GM12878 (cell line): Measurements from ENCODE around the gene ACADM. TPM values are rescaled to one million over a fixed set of nuclear protein-coding genes. Genes with fewer than 3 reads are reported as not detected.

Source experiments
- ATAC-seq: fragments of 200-7000 bp; cut with Tn5 transposase; 3 replicates; pipeline ENCODE4 v1.9.1; 2020; ENCODE audit warnings: mild to moderate bottlenecking, moderate library complexity
- BruUV-seq: library from RNA; stranded (reverse); fragments of 400-500 nt; replicated peaks from 2 replicates; lab custom pipeline; 2021; lab: Mats Ljungman, UMichigan
- CTCF ChIA-PET: fragments of 300-600 bp; sonication (Branson Sonifier 250); formaldehyde crosslinking; extraction: SDS; loops from one replicate; lab custom pipeline; 2021; ENCODE audit warnings: inconsistent platforms; lab: Yijun Ruan, JAX
- POLR2A ChIA-PET: fragments of 350-600 bp; formaldehyde crosslinking; extraction: SDS; loops from one replicate; lab custom pipeline; 2021; ENCODE audit warnings: inconsistent platforms; lab: Charles Lee
- RAD21 ChIA-PET: fragments of 300-600 bp; sonication (Branson Sonifier 250); formaldehyde crosslinking; loops from one replicate; lab custom pipeline; 2023; ENCODE audit warnings: antibody characterized with exemption; ENCODE audit not compliant: unreplicated experiment; lab: Charles Lee
- SMC1A ChIA-PET: fragments of 300-600 bp; sonication (Branson Sonifier 250); formaldehyde crosslinking; loops from one replicate; lab custom pipeline; 2023; ENCODE audit not compliant: unreplicated experiment, uncharacterized antibody; lab: Charles Lee
- DNase-seq: peaks from one replicate; pipeline ENCODE4 v3.0.0-alpha.2; 2011; ENCODE audit warnings: low read depth, low spot score
- FAIRE-seq: peaks from 3 replicates; lab custom pipeline; 2011; peaks lifted over from hg19 to GRCh38; lab: Jason Lieb, UNC
- H2AFZ ChIP-seq: 2 replicates; pipeline ENCODE4 v1.6.0; 2011; ENCODE audit warnings: low read depth, low read length, control low read depth; ENCODE audit not compliant: control insufficient read depth
- H3K27ac ChIP-seq: 2 replicates; pipeline ENCODE4 v1.5.1; 2011; ENCODE audit warnings: control low read depth; ENCODE audit not compliant: control insufficient read depth, insufficient read depth
- H3K27me3 ChIP-seq, 2 experiments: replicated peaks in 1 of 2; 2 replicates each; pipeline versions ENCODE4 v1.6.0 to v1.6.1; 2011; ENCODE audit warnings: low read length in 1 of 2; ENCODE audit not compliant: control insufficient read depth in 2 of 2, insufficient read depth in 2 of 2
- H3K36me3 ChIP-seq, 2 experiments: 2 replicates each; pipeline ENCODE4 v1.5.1; 2011; ENCODE audit warnings: low read length in 1 of 2; ENCODE audit not compliant: control insufficient read depth in 2 of 2, insufficient read depth in 2 of 2
- H3K4me1 ChIP-seq: 2 replicates; pipeline ENCODE4 v1.6.1; 2011; ENCODE audit warnings: mild to moderate bottlenecking, low read length, moderate library complexity, mixed read lengths; ENCODE audit not compliant: control insufficient read depth, insufficient read depth
- H3K4me2 ChIP-seq: 2 replicates; pipeline ENCODE4 v1.6.0; 2011; ENCODE audit warnings: control low read depth; ENCODE audit not compliant: control insufficient read depth, insufficient read depth
- H3K4me3 ChIP-seq: fragments of 200-600 bp; sonication (generic); 2 replicates; pipeline ENCODE4 v1.5.1; 2016
- H3K79me2 ChIP-seq: 2 replicates; pipeline ENCODE4 v1.6.0; 2011; ENCODE audit warnings: low read length; ENCODE audit not compliant: control insufficient read depth, insufficient read depth
- H3K9ac ChIP-seq: 2 replicates; pipeline ENCODE4 v1.8.0; 2011; ENCODE audit warnings: low read length, control low read depth, mixed read lengths; ENCODE audit not compliant: control insufficient read depth, insufficient read depth
- H3K9me3 ChIP-seq: replicated peaks from 3 replicates; pipeline ENCODE4 v1.5.1; 2011; ENCODE audit warnings: mild to moderate bottlenecking, low read length; ENCODE audit not compliant: control insufficient read depth, insufficient read depth
- H4K20me1 ChIP-seq: 2 replicates; pipeline ENCODE4 v1.6.0; 2011; ENCODE audit not compliant: control insufficient read depth, insufficient read depth
- ASH2L ChIP-seq: fragments of 300-600, 200-600 bp; sonication (generic); IDR thresholded peaks from 2 replicates; pipeline ENCODE4 v1.6.1; 2017; ENCODE audit warnings: low read depth, mild to moderate bottlenecking, borderline replicate concordance
- ATF7 ChIP-seq: fragments of 450-650 bp; IDR thresholded peaks from 2 replicates; pipeline ENCODE4 v1.6.1; 2016; ENCODE audit warnings: low read depth, mild to moderate bottlenecking
- BCL3 ChIP-seq: IDR thresholded peaks from 2 replicates; pipeline ENCODE4 v1.6.1; 2011; ENCODE audit warnings: borderline replicate concordance, low read depth, mild to moderate bottlenecking, moderate library complexity, low read length; ENCODE audit not compliant: insufficient read depth, poor library complexity, severe bottlenecking
- CREM ChIP-seq: IDR thresholded peaks from 2 replicates; pipeline ENCODE4 v1.6.1; 2014; ENCODE audit warnings: antibody characterized with exemption, low read depth
- ETV6 ChIP-seq, 2 experiments: fragments of 450-650 bp in 1 of 2; IDR thresholded peaks in 1 of 2; conservative IDR thresholded peaks in 1 of 2; 2 replicates each; pipeline ENCODE4 v1.6.1; 2014; ENCODE audit warnings: antibody characterized with exemption in 1 of 2, borderline replicate concordance in 1 of 2, low read depth in 1 of 2, mild to moderate bottlenecking in 1 of 2, moderate library complexity in 1 of 2
- KLF5 ChIP-seq: fragments of 450-650 bp; IDR thresholded peaks from 2 replicates; pipeline ENCODE4 v1.6.1; 2014; ENCODE audit warnings: mild to moderate bottlenecking; ENCODE audit not compliant: partially characterized antibody
- MTA2 ChIP-seq: fragments of 450-650 bp; IDR thresholded peaks from 2 replicates; pipeline ENCODE4 v1.6.1; 2016; ENCODE audit warnings: low read depth, mild to moderate bottlenecking, moderate library complexity
- NRF1 ChIP-seq: conservative IDR thresholded peaks from 2 replicates; pipeline ENCODE4 v1.6.1; 2011; ENCODE audit warnings: mild to moderate bottlenecking, low read depth, low read length, improper control_type of control experiment
- PAX5 ChIP-seq: IDR thresholded peaks from 2 replicates; pipeline ENCODE4 v1.6.1; 2011; ENCODE audit warnings: low read depth, low read length, borderline replicate concordance
- RFX5 ChIP-seq: IDR thresholded peaks from 2 replicates; pipeline ENCODE4 v1.6.1; 2011; ENCODE audit warnings: low read depth, low read length, improper control_type of control experiment
- SIN3A ChIP-seq: IDR thresholded peaks from 2 replicates; pipeline ENCODE4 v1.6.1; 2012; ENCODE audit warnings: low read depth, low read length, improper control_type of control experiment
- SRF ChIP-seq, 2 experiments: IDR thresholded peaks; 2 replicates each; pipeline ENCODE4 v1.6.1; 2011; ENCODE audit warnings: low read depth in 2 of 2, low read length in 2 of 2, mild to moderate bottlenecking in 1 of 2, moderate library complexity in 1 of 2
- STAT1 ChIP-seq: fragments of 450-650 bp; conservative IDR thresholded peaks from 2 replicates; pipeline ENCODE4 v1.6.1; 2014; ENCODE audit warnings: antibody characterized with exemption, mild to moderate bottlenecking
- USF1 ChIP-seq: IDR thresholded peaks from 2 replicates; pipeline ENCODE4 v1.6.1; 2011; ENCODE audit warnings: borderline replicate concordance, low read depth, mild to moderate bottlenecking, moderate library complexity, mixed read lengths, low read length; ENCODE audit not compliant: insufficient read depth; ENCODE audit errors: extremely low read length
- ZNF217 ChIP-seq: fragments of 450-650 bp; IDR thresholded peaks from 2 replicates; pipeline ENCODE4 v1.6.1; 2017; ENCODE audit warnings: antibody characterized with exemption, mild to moderate bottlenecking
- WGBS: methylation state at CpG from one replicate; pipeline ENCODE4 v1.1.6; 2016; ENCODE audit warnings: low lambda C conversion rate; ENCODE audit not compliant: insufficient replicate concordance, insufficient coverage; ENCODE audit errors: missing lambda C conversion rate; 5-methylcytosine and 5-hydroxymethylcytosine counted together
- in situ Hi-C: fragments of 300-500 bp; cut with MboI; formaldehyde crosslinking; loops from 9 replicates; pipeline ENCODE4 v1.14.3; 2018; ENCODE audit warnings: mixed read lengths
- intact Hi-C: fragments of 100-400 bp; cut with micrococcal nuclease; formaldehyde crosslinking; loops from one replicate; pipeline ENCODE4 v1.14.2; 2022; ENCODE audit not compliant: unreplicated experiment
- polyA plus RNA-seq, 11 experiments: library from polyadenylated mRNA; depleted of rRNA in 4 of 11; unstranded in 6 of 11; stranded (reverse) in 5 of 11; fragments of >200 nt; fragmentation: Nextera tagmentation in 4 of 11; fragmentation: Illumina TruSeq in 1 of 11; extraction: Ambion mirVana in 4 of 11; extraction: Trizol in 1 of 11; gene quantifications; 1 replicate in 1 of 11; 2 replicates in 10 of 11; pipeline versions ENCODE4 v1.2.1 to v1.2.3, GENCODE V29; 2011 to 2016; ENCODE audit warnings: inconsistent platforms in 2 of 11, missing spikeins in 2 of 11, low read depth in 1 of 11
- total RNA-seq, 4 experiments: library from RNA; depleted of rRNA in 3 of 4; stranded (reverse); fragments of >200 nt in 3 of 4; fragmentation: Illumina TruSeq in 1 of 4; extraction: Trizol in 1 of 4; gene quantifications; 2 replicates each; pipeline versions ENCODE4 v1.2.1 to v1.2.3, GENCODE V29; 2013 to 2021

Gene ACADM
- total and polyA plus RNA-seq, 10 of the 15 experiments (the other 5 are each of a cell fraction or from before 2014, with no cell fraction given), result 119 to 245 (median 204) TPM

GRCh38 chr1:75787524-75787923 lies 63.0 kb downstream of the ACADM start:
- Histone ChIP-seq H4K20me1 (peaks cover 6% of the 10 kb centered on the region; the same call in 1 of the 2 replicates), H3K27ac (peak overlapping the region; percentile 98), H3K4me2 (peak overlapping the region; percentile 84), H3K9ac (peak overlapping the region; percentile 93), H3K4me1 (peaks cover 2% of the 10 kb centered on the region; the same call in 1 of the 2 replicates), H3K36me3 (peaks cover 2 to 19% of the 10 kb centered on the region in 2 experiments; a peak in 3 of 4 replicates), H3K79me2 (peaks cover 75% of the 10 kb centered on the region), H3K4me3 (peak overlapping the region; percentile 80), H2AFZ (no peak overlapping the region), H3K9me3 (no peaks in the 10 kb centered on the region), H3K27me3 (no peaks in the 10 kb centered on the region)
- no TSS peak for BruUV-seq
- DNase-seq (no peak), FAIRE-seq (no peak), ATAC-seq (no peak)
- 0 out of 2 replicates have a peak, but pooled peaks have one; percentile 23 for TF ChIP-seq ASH2L
- no peak for TF ChIP-seq MTA2
- in situ Hi-C loops (loop anchor here (5.0 kb wide), 2 partner anchors 60 to 200 kb away; no protein-coding TSS in a partner anchor), intact Hi-C loops (loop anchor here (10.0 kb wide), 1 partner anchor 197 kb away; no protein-coding TSS in a partner anchor)
- ChIA-PET SMC1A (interaction anchor here (1.2 kb wide), 1 partner anchor 64 kb away, joined by 8 read pairs; no protein-coding TSS in a partner anchor), POLR2A (interaction anchor here (3.3 kb wide), 1 partner anchor 60 kb away, joined by 44 read pairs; no protein-coding TSS in a partner anchor), RAD21 (no interaction called here), CTCF (interaction anchor here (0.7 to 1.5 kb wide), 2 partner anchors 9 to 62 kb away, joined by 3 to 9 read pairs; partner anchors contain the start of gene MSH4)
- 0% methylated on average over 4 of the region's 4 CpGs for WGBS

- no TSS peak for BruUV-seq
- Histone ChIP-seq H3K4me1 (peaks cover 2% of the 10 kb centered on the region; the same call in 1 of the 2 replicates), H3K4me3 (peak overlapping the region; percentile 80), H3K9me3 (no peaks in the 10 kb centered on the region), H2AFZ (no peak overlapping the region), H3K79me2 (peaks cover 80% of the 10 kb centered on the region), H3K27ac (no peak overlapping the region; the same call in 1 of the 2 replicates), H3K27me3 (no peaks in the 10 kb centered on the region), H3K4me2 (peak overlapping the region; percentile 89), H3K9ac (peak overlapping the region; percentile 44; the same call in 1 of the 2 replicates), H3K36me3 (peaks cover 5 to 31% of the 10 kb centered on the region in 2 experiments), H4K20me1 (peaks cover 6% of the 10 kb centered on the region; the same call in 1 of the 2 replicates)
- FAIRE-seq, result no peak
- intact Hi-C loops, result loop anchor here (10.0 kb wide), 1 partner anchor 195 kb away; no protein-coding TSS in a partner anchor
- in situ Hi-C loops, result loop anchor here (5.0 kb wide), 2 partner anchors 63 to 197 kb away; no protein-coding TSS in a partner anchor
- ATAC-seq, result no peak
- ChIA-PET POLR2A (no interaction called here), SMC1A (interaction anchor here (0.8 to 1.5 kb wide), 4 partner anchors 44 to 524 kb away, joined by 3 to 6 read pairs (median 3); no protein-coding TSS in a partner anchor), RAD21 (interaction anchor here (1.3 kb wide), 1 partner anchor 67 kb away, joined by 5 read pairs; no protein-coding TSS in a partner anchor), CTCF (no interaction called here)
- no peak for DNase-seq
- TF ChIP-seq KLF5 (no peak), SIN3A (no peak), NRF1 (no peak), SRF (IDR thresholded peaks at IDR 0.05; ENCODE audit: low read depth in 2 of 2, low read length in 2 of 2) (no peak), BCL3 (no peak), ETV6 (conservative IDR thresholded peaks at IDR 0.05 in 1 of 2, IDR thresholded peaks at IDR 0.05 in 1 of 2; ENCODE audit: borderline replicate concordance in 1 of 2, low read depth in 1 of 2) (no peak), USF1 (no peak), CREM (no peak), RFX5 (no peak), ZNF217 (no peak), ATF7 (no peak), PAX5 (no peak), STAT1 (no peak)
Measured at GRCh38 chr1:75789988-75790387, 65.5 kb downstream of the ACADM start.
